ENCODE results near the gene RAVER1. TPM values are rescaled to one million over a fixed set of nuclear protein-coding genes. Genes with fewer than 3 reads are reported as not detected.

The RAVER1 gene
- total and polyA plus RNA-seq, 9 of the 15 experiments (the other 6 are each of a cell fraction or from before 2014, with no cell fraction given) = 0.06 to 113 (median 7.0) TPM

DNA sequence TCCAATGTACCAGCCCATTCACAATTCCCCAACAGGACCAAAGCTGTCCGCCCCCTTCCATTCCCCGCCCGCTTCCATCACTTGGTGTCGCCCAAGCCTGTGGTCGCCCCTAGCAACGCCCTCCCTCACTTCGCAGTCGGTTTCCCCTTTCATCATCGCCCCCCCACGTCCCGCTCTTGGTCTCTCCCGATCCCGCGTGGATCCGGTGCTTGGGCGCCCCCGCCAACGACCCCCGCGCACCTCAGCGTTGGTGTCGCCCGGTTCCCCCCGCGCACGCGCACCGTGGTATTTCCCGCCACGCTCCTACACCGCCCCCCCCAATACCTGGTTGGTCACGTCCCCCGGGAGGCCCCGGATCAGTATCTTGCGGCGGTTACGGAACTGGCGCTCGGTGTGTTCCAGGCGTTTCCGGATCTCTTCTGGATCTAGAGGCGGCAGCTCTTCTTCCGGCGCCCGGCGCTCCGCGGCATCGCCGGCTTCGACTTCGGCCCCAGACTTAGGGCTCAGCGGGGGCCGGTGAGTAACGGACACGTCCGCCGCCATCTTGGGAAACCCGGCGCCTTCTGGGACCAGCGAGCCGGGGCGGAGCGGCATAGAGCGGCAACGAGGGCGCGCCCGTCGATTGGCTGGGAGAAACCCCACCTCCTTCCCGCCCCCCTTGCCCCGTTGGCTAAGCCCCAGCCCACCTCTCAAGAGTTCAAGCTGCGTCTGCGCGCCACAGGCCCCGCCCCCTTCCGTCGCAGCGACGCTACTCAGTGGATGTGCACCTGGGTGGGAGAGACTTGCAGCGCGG, at the start of gene RAVER1 (continued):
- no peak for TF ChIP-seq ZBTB49 (CRISPR knock-in tag; IDR thresholded peaks at IDR 0.05; ENCODE audit: borderline replicate concordance)
- TF ChIP-seq, protein P1, sequence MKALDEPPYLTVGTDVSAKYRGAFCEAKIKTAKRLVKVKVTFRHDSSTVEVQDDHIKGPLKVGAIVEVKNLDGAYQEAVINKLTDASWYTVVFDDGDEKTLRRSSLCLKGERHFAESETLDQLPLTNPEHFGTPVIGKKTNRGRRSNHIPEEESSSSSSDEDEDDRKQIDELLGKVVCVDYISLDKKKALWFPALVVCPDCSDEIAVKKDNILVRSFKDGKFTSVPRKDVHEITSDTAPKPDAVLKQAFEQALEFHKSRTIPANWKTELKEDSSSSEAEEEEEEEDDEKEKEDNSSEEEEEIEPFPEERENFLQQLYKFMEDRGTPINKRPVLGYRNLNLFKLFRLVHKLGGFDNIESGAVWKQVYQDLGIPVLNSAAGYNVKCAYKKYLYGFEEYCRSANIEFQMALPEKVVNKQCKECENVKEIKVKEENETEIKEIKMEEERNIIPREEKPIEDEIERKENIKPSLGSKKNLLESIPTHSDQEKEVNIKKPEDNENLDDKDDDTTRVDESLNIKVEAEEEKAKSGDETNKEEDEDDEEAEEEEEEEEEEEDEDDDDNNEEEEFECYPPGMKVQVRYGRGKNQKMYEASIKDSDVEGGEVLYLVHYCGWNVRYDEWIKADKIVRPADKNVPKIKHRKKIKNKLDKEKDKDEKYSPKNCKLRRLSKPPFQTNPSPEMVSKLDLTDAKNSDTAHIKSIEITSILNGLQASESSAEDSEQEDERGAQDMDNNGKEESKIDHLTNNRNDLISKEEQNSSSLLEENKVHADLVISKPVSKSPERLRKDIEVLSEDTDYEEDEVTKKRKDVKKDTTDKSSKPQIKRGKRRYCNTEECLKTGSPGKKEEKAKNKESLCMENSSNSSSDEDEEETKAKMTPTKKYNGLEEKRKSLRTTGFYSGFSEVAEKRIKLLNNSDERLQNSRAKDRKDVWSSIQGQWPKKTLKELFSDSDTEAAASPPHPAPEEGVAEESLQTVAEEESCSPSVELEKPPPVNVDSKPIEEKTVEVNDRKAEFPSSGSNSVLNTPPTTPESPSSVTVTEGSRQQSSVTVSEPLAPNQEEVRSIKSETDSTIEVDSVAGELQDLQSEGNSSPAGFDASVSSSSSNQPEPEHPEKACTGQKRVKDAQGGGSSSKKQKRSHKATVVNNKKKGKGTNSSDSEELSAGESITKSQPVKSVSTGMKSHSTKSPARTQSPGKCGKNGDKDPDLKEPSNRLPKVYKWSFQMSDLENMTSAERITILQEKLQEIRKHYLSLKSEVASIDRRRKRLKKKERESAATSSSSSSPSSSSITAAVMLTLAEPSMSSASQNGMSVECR (CRISPR knock-in tag; IDR thresholded peaks at IDR 0.05) = peak; percentile 67
- TF ChIP-seq ZNF277 (CRISPR knock-in tag; IDR thresholded peaks at IDR 0.05; ENCODE audit: borderline replicate concordance) = no peak
- TF ChIP-seq CREB3 (tag; conservative IDR thresholded peaks at IDR 0.05; ENCODE audit: low read depth) = no peak
- TF ChIP-seq, protein P2, sequence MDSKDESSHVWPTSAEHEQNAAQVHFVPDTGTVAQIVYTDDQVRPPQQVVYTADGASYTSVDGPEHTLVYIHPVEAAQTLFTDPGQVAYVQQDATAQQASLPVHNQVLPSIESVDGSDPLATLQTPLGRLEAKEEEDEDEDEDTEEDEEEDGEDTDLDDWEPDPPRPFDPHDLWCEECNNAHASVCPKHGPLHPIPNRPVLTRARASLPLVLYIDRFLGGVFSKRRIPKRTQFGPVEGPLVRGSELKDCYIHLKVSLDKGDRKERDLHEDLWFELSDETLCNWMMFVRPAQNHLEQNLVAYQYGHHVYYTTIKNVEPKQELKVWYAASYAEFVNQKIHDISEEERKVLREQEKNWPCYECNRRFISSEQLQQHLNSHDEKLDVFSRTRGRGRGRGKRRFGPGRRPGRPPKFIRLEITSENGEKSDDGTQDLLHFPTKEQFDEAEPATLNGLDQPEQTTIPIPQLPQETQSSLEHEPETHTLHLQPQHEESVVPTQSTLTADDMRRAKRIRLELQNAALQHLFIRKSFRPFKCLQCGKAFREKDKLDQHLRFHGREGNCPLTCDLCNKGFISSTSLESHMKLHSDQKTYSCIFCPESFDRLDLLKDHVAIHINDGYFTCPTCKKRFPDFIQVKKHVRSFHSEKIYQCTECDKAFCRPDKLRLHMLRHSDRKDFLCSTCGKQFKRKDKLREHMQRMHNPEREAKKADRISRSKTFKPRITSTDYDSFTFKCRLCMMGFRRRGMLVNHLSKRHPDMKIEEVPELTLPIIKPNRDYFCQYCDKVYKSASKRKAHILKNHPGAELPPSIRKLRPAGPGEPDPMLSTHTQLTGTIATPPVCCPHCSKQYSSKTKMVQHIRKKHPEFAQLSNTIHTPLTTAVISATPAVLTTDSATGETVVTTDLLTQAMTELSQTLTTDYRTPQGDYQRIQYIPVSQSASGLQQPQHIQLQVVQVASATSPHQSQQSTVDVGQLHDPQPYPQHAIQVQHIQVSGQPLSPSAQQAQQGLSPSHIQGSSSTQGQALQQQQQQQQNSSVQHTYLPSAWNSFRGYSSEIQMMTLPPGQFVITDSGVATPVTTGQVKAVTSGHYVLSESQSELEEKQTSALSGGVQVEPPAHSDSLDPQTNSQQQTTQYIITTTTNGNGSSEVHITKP (IDR thresholded peaks at IDR 0.05; ENCODE audit: partially characterized antibody) = peak; percentile 99
- no peak for TF ChIP-seq SNRNP70 (optimal IDR thresholded peaks at IDR 0.05; ENCODE audit: low read depth, low read length)
- no peak for TF ChIP-seq KAT2B (IDR thresholded peaks at IDR 0.05; ENCODE audit: low read depth, low read length)
- no peak for TF ChIP-seq ZNF3 (CRISPR knock-in tag; IDR thresholded peaks at IDR 0.05)
- TF ChIP-seq, protein P3, sequence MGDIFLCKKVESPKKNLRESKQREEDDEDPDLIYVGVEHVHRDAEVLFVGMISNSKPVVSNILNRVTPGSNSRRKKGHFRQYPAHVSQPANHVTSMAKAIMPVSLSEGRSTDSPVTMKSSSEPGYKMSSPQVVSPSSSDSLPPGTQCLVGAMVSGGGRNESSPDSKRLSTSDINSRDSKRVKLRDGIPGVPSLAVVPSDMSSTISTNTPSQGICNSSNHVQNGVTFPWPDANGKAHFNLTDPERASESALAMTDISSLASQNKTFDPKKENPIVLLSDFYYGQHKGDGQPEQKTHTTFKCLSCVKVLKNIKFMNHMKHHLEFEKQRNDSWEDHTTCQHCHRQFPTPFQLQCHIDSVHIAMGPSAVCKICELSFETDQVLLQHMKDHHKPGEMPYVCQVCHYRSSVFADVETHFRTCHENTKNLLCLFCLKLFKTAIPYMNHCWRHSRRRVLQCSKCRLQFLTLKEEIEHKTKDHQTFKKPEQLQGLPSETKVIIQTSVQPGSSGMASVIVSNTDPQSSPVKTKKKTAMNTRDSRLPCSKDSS (IDR thresholded peaks at IDR 0.05; ENCODE audit: low read depth, partially characterized antibody) = no peak

Data from K562 (cell line).